ENCODE results near the gene NUDT16L1.

GRCh38 chr16:4704491-4704890, 11.1 kb downstream of the NUDT16L1 start:
- TF ChIP-seq CTCF (conservative IDR thresholded peaks at IDR 0.05 in 1 of 2, IDR thresholded peaks at IDR 0.05 in 1 of 2; ENCODE audit: low read depth in 1 of 2, low read length in 2 of 2) = no peak
- no peak for TF ChIP-seq EZH2 (IDR thresholded peaks at IDR 0.05; ENCODE audit: low read length, missing control alignments)

Measured in fibroblast of lung (primary cell).